Trophoblast cell (in vitro differentiated cells and primary cell): ENCODE data around the gene SH3GLB1.

Experiments
- DNase-seq, 2 donors: peaks; one replicate each; pipeline ENCODE4 v3.0.0-alpha.2; 2016
- H2AFZ ChIP-seq: 2 replicates; pipeline ENCODE4 v1.6.1; 2013; ENCODE audit warnings: low read length, moderate library complexity, mild to moderate bottlenecking; ENCODE audit not compliant: insufficient read depth, poor library complexity
- H2AK5ac ChIP-seq: 2 replicates; pipeline ENCODE4 v1.6.1; 2013; ENCODE audit warnings: mild to moderate bottlenecking, low read length
- H2BK120ac ChIP-seq: 2 replicates; pipeline ENCODE4 v1.6.1; 2013; ENCODE audit warnings: low read length, mild to moderate bottlenecking, moderate library complexity; ENCODE audit not compliant: insufficient read depth, poor library complexity
- H2BK12ac ChIP-seq: 2 replicates; pipeline ENCODE4 v1.6.1; 2013; ENCODE audit warnings: mild to moderate bottlenecking, low read length, moderate library complexity
- H2BK5ac ChIP-seq: 2 replicates; pipeline ENCODE4 v1.6.1; 2013; ENCODE audit warnings: low read length, low read depth, moderate library complexity, mild to moderate bottlenecking; ENCODE audit not compliant: poor library complexity
- H3K14ac ChIP-seq: 2 replicates; pipeline ENCODE4 v1.6.1; 2013; ENCODE audit warnings: mild to moderate bottlenecking, low read length
- H3K18ac ChIP-seq: 2 replicates; pipeline ENCODE4 v1.6.1; 2013; ENCODE audit warnings: mild to moderate bottlenecking, low read length
- H3K23ac ChIP-seq: 2 replicates; pipeline ENCODE4 v1.6.1; 2013; ENCODE audit warnings: low read length
- H3K27ac ChIP-seq: 2 replicates; pipeline ENCODE4 v1.5.1; 2013; ENCODE audit warnings: low read depth, mild to moderate bottlenecking, inconsistent platforms, low read length, moderate library complexity
- H3K27me3 ChIP-seq: 2 replicates; pipeline ENCODE4 v1.6.1; 2013; ENCODE audit warnings: inconsistent platforms, mild to moderate bottlenecking, low read length, moderate library complexity; ENCODE audit not compliant: insufficient read depth
- H3K36me3 ChIP-seq, 2 experiments: 1 replicate in 1 of 2; 2 replicates in 1 of 2; pipeline ENCODE4 v1.6.1; 2013; ENCODE audit warnings: low read length in 2 of 2, mild to moderate bottlenecking in 2 of 2, moderate library complexity in 1 of 2; ENCODE audit not compliant: insufficient read depth in 2 of 2, control insufficient read depth in 1 of 2
- H3K4ac ChIP-seq: 2 replicates; pipeline ENCODE4 v1.6.1; 2013; ENCODE audit warnings: low read depth, mild to moderate bottlenecking, low read length, moderate library complexity
- H3K4me1 ChIP-seq, 2 experiments: 1 replicate in 1 of 2; 2 replicates in 1 of 2; pipeline ENCODE4 v1.6.1; 2013; ENCODE audit warnings: low read length in 2 of 2, mild to moderate bottlenecking in 2 of 2, moderate library complexity in 1 of 2; ENCODE audit not compliant: insufficient read depth in 2 of 2, control insufficient read depth in 1 of 2
- H3K4me2 ChIP-seq: 2 replicates; pipeline ENCODE4 v1.6.1; 2013; ENCODE audit warnings: inconsistent platforms, mild to moderate bottlenecking, low read length, moderate library complexity
- H3K4me3 ChIP-seq: 2 replicates; pipeline ENCODE4 v1.5.1; 2013; ENCODE audit warnings: mild to moderate bottlenecking, low read depth, low read length, inconsistent platforms
- H3K79me1 ChIP-seq: one replicate; pipeline ENCODE4 v1.6.1; 2013; ENCODE audit warnings: low read length
- H3K79me2 ChIP-seq: 2 replicates; pipeline ENCODE4 v1.6.1; 2013; ENCODE audit warnings: low read length, mild to moderate bottlenecking; ENCODE audit not compliant: control insufficient read depth, insufficient read depth, poor library complexity
- H3K9ac ChIP-seq: 2 replicates; pipeline ENCODE4 v1.6.1; 2013; ENCODE audit warnings: mild to moderate bottlenecking, low read length
- H3K9me3 ChIP-seq: 2 replicates; pipeline ENCODE4 v1.6.1; 2013; ENCODE audit warnings: low read depth, mild to moderate bottlenecking, control low read depth, inconsistent platforms, low read length; ENCODE audit not compliant: insufficient read depth
- H4K12ac ChIP-seq: 2 replicates; pipeline ENCODE4 v1.6.1; 2013; ENCODE audit warnings: low read depth, mild to moderate bottlenecking, low read length, moderate library complexity
- H4K8ac ChIP-seq: 2 replicates; pipeline ENCODE4 v1.6.1; 2013; ENCODE audit warnings: low read depth, mild to moderate bottlenecking, low read length, moderate library complexity
- H4K91ac ChIP-seq: one replicate; pipeline ENCODE4 v1.6.1; 2013; ENCODE audit warnings: low read depth, mild to moderate bottlenecking, low read length, moderate library complexity
- WGBS: extraction: QIAGEN DNeasy Blood & Tissue Kit; methylation state at CpG from one replicate; pipeline ENCODE4 v1.1.7; 2013; ENCODE audit warnings: missing lambda C conversion rate; ENCODE audit not compliant: insufficient read length, insufficient coverage; ENCODE audit errors: extremely low coverage; 5-methylcytosine and 5-hydroxymethylcytosine counted together

SH3GLB1 gene

DNA sequence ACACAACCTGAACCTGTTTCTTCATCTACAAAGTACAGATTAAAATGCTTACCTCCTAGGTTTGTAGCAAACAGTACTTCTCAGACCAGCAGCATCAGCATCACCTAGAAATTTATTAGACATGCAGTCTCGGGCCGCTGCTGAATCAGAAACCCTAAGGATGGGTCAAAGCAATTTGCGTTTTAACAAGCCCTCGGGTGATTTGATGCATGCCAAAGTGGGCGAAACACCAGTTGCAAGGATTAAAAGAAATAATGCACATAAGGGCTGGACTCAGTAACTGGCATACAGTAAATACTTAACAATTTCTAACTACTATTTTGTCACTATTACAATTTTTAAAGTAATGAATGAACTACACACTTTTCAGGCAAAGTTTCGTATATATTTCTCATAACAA lies 47.5 kb downstream of the SH3GLB1 start:
- H3K27me3 ChIP-seq: no peaks in the 10 kb centered on the region
- H3K9ac ChIP-seq: no peak overlapping the region
- H2AK5ac ChIP-seq: no peak overlapping the region
- peaks cover 2 to 12% of the 10 kb centered on the region in 2 experiments for H3K4me1 ChIP-seq
- H2AFZ ChIP-seq: no peak overlapping the region
- H3K4me2 ChIP-seq: no peak overlapping the region
- no peak overlapping the region for H3K27ac ChIP-seq
- no peak overlapping the region for H3K14ac ChIP-seq
- no peaks in the 10 kb centered on the region for H3K9me3 ChIP-seq
- no peak for DNase-seq
- no peaks in the 10 kb centered on the region for H3K79me2 ChIP-seq
- no peak overlapping the region for H2BK12ac ChIP-seq
- no peak overlapping the region for H3K4ac ChIP-seq
- no peak overlapping the region for H4K12ac ChIP-seq
- no peak overlapping the region for H3K18ac ChIP-seq
- no CpG with 5 or more reads among the region's 6 CpGs for WGBS
- H4K91ac ChIP-seq: no peak overlapping the region
- no peak overlapping the region for H3K4me3 ChIP-seq
- no peaks in the 10 kb centered on the region for H3K79me1 ChIP-seq
- H3K36me3 ChIP-seq: no peaks in the 10 kb centered on the region
- H3K23ac ChIP-seq: no peak overlapping the region
- H2BK5ac ChIP-seq: no peak overlapping the region
- H4K8ac ChIP-seq: no peak overlapping the region
- no peak overlapping the region for H2BK120ac ChIP-seq

DNA sequence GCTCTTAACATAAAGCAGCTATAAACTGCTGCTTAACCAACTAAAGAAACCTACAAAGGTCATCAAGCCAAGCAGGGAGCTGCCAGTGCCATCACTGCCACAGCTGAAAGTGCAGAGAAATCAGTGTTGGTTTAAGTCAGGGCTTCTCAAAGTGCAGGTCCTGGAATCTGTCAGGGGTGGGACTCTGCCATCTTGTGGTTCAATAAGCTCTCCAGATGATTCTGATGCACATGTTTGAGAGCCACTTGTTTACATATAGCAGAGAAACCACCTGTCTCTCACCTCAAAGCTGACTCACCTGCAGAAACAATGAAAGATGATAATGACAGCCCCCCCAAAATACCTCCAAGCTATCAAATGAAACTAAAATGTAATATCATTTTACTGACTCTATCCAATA lies 49.3 kb downstream of the SH3GLB1 start:
- Histone ChIP-seq H3K14ac (no peak overlapping the region), H3K4me1 (peaks cover 4 to 12% of the 10 kb centered on the region in 2 experiments), H3K27ac (no peak overlapping the region), H3K27me3 (no peaks in the 10 kb centered on the region), H4K8ac (no peak overlapping the region), H3K9ac (no peak overlapping the region), H3K4me2 (no peak overlapping the region), H4K91ac (no peak overlapping the region), H2BK12ac (no peak overlapping the region), H3K36me3 (no peaks in the 10 kb centered on the region), H4K12ac (no peak overlapping the region), H3K23ac (no peak overlapping the region), H3K9me3 (no peaks in the 10 kb centered on the region), H3K18ac (no peak overlapping the region), H2AFZ (no peak overlapping the region), H2BK120ac (no peak overlapping the region), H2AK5ac (no peak overlapping the region), H3K79me1 (peaks cover 2% of the 10 kb centered on the region), H2BK5ac (no peak overlapping the region), H3K4me3 (no peak overlapping the region), H3K4ac (no peak overlapping the region), H3K79me2 (no peaks in the 10 kb centered on the region)
- no peak for DNase-seq

- no peak overlapping the region for H4K12ac ChIP-seq
- H3K27ac ChIP-seq: no peak overlapping the region
- no CpG with 5 or more reads among the region's 4 CpGs for WGBS
- no peak overlapping the region for H3K9ac ChIP-seq
- H2AK5ac ChIP-seq: no peak overlapping the region
- H3K79me1 ChIP-seq: peaks cover 2% of the 10 kb centered on the region
- H3K4me2 ChIP-seq: no peak overlapping the region
- no peaks in the 10 kb centered on the region for H3K36me3 ChIP-seq
- no peak overlapping the region for H2BK5ac ChIP-seq
- no peak overlapping the region for H3K23ac ChIP-seq
- H3K4ac ChIP-seq: no peak overlapping the region
- H2BK12ac ChIP-seq: no peak overlapping the region
- no peak overlapping the region for H3K18ac ChIP-seq
- no peaks in the 10 kb centered on the region for H3K79me2 ChIP-seq
- no peak overlapping the region for H2AFZ ChIP-seq
- no peak overlapping the region for H3K14ac ChIP-seq
- DNase-seq: no peak
- H4K8ac ChIP-seq: no peak overlapping the region
- no peaks in the 10 kb centered on the region for H3K9me3 ChIP-seq
- H3K4me1 ChIP-seq: peaks cover 4 to 12% of the 10 kb centered on the region in 2 experiments
- H2BK120ac ChIP-seq: no peak overlapping the region
- no peaks in the 10 kb centered on the region for H3K27me3 ChIP-seq
- no peak overlapping the region for H3K4me3 ChIP-seq
- no peak overlapping the region for H4K91ac ChIP-seq
Observed at GRCh38 chr1:86754265-86754974, 50.0 kb downstream of the SH3GLB1 start.

GRCh38 chr1:86756062-86756406 lies 51.7 kb downstream of the SH3GLB1 start:
- H3K4ac ChIP-seq: no peak overlapping the region
- H2BK5ac ChIP-seq: no peak overlapping the region
- H3K18ac ChIP-seq: no peak overlapping the region
- H3K79me2 ChIP-seq: peaks cover 1% of the 10 kb centered on the region
- no peak overlapping the region for H3K4me2 ChIP-seq
- no peak overlapping the region for H4K91ac ChIP-seq
- no peak overlapping the region for H3K9ac ChIP-seq
- no peaks in the 10 kb centered on the region for H3K36me3 ChIP-seq
- H2AK5ac ChIP-seq: no peak overlapping the region
- peaks cover 2% of the 10 kb centered on the region for H3K79me1 ChIP-seq
- no peak overlapping the region for H3K4me3 ChIP-seq
- H2BK120ac ChIP-seq: no peak overlapping the region
- H3K14ac ChIP-seq: no peak overlapping the region
- no peak overlapping the region for H3K27ac ChIP-seq
- no peak overlapping the region for H4K8ac ChIP-seq
- H2BK12ac ChIP-seq: no peak overlapping the region
- no peaks in the 10 kb centered on the region for H3K9me3 ChIP-seq
- H3K23ac ChIP-seq: no peak overlapping the region
- H2AFZ ChIP-seq: no peak overlapping the region
- peaks cover 2 to 7% of the 10 kb centered on the region in 2 experiments for H3K4me1 ChIP-seq
- no peaks in the 10 kb centered on the region for H3K27me3 ChIP-seq
- no peak for DNase-seq
- H4K12ac ChIP-seq: no peak overlapping the region
